H1 (cell line): ENCODE results near the gene VPS13D. TPM values are rescaled to one million over a fixed set of nuclear protein-coding genes. Genes with fewer than 3 reads are reported as not detected.

ENCODE experiments used
- BCL11A ChIP-seq, 2 experiments: IDR thresholded peaks; one replicate each; pipeline ENCODE4 v1.6.1; 2011; ENCODE audit warnings: low read depth in 2 of 2, low read length in 2 of 2, mild to moderate bottlenecking in 2 of 2
- CEBPB ChIP-seq: IDR thresholded peaks from 2 replicates; pipeline ENCODE4 v1.6.1; 2012; ENCODE audit warnings: low read depth, low read length
- EZH2 ChIP-seq: fragments of 200-600 bp; sonication (generic); IDR thresholded peaks from 2 replicates; pipeline ENCODE4 v1.7.1; 2012; ENCODE audit warnings: low read depth, mild to moderate bottlenecking, moderate library complexity, low read length, inconsistent platforms; ENCODE audit not compliant: severe bottlenecking
- FOSL1 ChIP-seq: IDR thresholded peaks from 2 replicates; pipeline ENCODE4 v1.6.1; 2011; ENCODE audit warnings: mild to moderate bottlenecking, low read depth, low read length, moderate library complexity; ENCODE audit not compliant: insufficient read depth
- KDM5A ChIP-seq: fragments of 200-600 bp; IDR thresholded peaks from 2 replicates; pipeline ENCODE4 v1.7.1; 2012; ENCODE audit warnings: mild to moderate bottlenecking, low read length, inconsistent platforms, mixed read lengths
- POLR2AphosphoS5 ChIP-seq: IDR thresholded peaks from 2 replicates; pipeline ENCODE4 v1.6.1; 2011; ENCODE audit warnings: low read depth, low read length
- POU5F1 ChIP-seq: IDR thresholded peaks from 2 replicates; pipeline ENCODE4 v1.6.1; 2011; ENCODE audit warnings: low read depth, mild to moderate bottlenecking, low read length, moderate library complexity
- RAD21 ChIP-seq, 2 experiments: IDR thresholded peaks in 1 of 2; conservative IDR thresholded peaks in 1 of 2; 2 replicates each; pipeline ENCODE4 v1.6.1; 2011; ENCODE audit warnings: low read depth in 2 of 2, low read length in 2 of 2, improper control_type of control experiment in 1 of 2, inconsistent platforms in 1 of 2, mild to moderate bottlenecking in 1 of 2, moderate library complexity in 1 of 2
- RNF2 ChIP-seq: fragments of 200-900, 300-1000 bp; sonication (generic); IDR thresholded peaks from 2 replicates; pipeline ENCODE4 v1.7.1; 2016; ENCODE audit warnings: borderline replicate concordance, low read depth, mild to moderate bottlenecking, antibody characterized with exemption, low read length; ENCODE audit not compliant: poor library complexity, severe bottlenecking; ENCODE audit errors: missing control alignments
- SIX5 ChIP-seq: IDR thresholded peaks from 2 replicates; pipeline ENCODE4 v1.6.1; 2011; ENCODE audit warnings: mild to moderate bottlenecking, low read depth, low read length
- TAF1 ChIP-seq: IDR thresholded peaks from 2 replicates; pipeline ENCODE4 v1.6.1; 2011; ENCODE audit warnings: mild to moderate bottlenecking, low read depth, low read length
- polyA plus RNA-seq, 7 experiments: library from polyadenylated mRNA; depleted of rRNA in 3 of 7; stranded (reverse) in 5 of 7; unstranded in 2 of 7; fragments of >200 nt in 5 of 7; fragments of 200-250 nt in 2 of 7; gene quantifications; 1 replicate in 5 of 7; 2 replicates in 1 of 7; 4 replicates in 1 of 7; pipeline versions ENCODE4 v1.2.1 to v1.2.3, GENCODE V29; 2011 to 2013; ENCODE audit warnings: missing spikeins in 2 of 7, mixed read lengths in 2 of 7
- total RNA-seq: library from RNA; stranded (reverse); fragmentation: NEBNext Ultra II Directional; extraction: Animal tissue kit (Norgen Biotek cat#: 25700); gene quantifications from 2 replicates; pipeline ENCODE4 v1.2.1, GENCODE V29; 2021
- TF ChIP-seq, protein P1 (sequence below): fragments of 300-600 bp; sonication (generic); IDR thresholded peaks from 2 replicates; pipeline ENCODE4 v1.7.1; 2012; ENCODE audit warnings: low read length, moderate library complexity, mild to moderate bottlenecking, inconsistent platforms; ENCODE audit not compliant: insufficient replicate concordance

Gene VPS13D
- total and polyA plus RNA-seq, 2 of the 8 experiments (the other 6 are each of a cell fraction or from before 2014, with no cell fraction given): 10.9 to 31.2 TPM

GRCh38 chr1:12505231-12505630 is 275.4 kb downstream of the VPS13D start (continued):
- TF ChIP-seq, protein P1, sequence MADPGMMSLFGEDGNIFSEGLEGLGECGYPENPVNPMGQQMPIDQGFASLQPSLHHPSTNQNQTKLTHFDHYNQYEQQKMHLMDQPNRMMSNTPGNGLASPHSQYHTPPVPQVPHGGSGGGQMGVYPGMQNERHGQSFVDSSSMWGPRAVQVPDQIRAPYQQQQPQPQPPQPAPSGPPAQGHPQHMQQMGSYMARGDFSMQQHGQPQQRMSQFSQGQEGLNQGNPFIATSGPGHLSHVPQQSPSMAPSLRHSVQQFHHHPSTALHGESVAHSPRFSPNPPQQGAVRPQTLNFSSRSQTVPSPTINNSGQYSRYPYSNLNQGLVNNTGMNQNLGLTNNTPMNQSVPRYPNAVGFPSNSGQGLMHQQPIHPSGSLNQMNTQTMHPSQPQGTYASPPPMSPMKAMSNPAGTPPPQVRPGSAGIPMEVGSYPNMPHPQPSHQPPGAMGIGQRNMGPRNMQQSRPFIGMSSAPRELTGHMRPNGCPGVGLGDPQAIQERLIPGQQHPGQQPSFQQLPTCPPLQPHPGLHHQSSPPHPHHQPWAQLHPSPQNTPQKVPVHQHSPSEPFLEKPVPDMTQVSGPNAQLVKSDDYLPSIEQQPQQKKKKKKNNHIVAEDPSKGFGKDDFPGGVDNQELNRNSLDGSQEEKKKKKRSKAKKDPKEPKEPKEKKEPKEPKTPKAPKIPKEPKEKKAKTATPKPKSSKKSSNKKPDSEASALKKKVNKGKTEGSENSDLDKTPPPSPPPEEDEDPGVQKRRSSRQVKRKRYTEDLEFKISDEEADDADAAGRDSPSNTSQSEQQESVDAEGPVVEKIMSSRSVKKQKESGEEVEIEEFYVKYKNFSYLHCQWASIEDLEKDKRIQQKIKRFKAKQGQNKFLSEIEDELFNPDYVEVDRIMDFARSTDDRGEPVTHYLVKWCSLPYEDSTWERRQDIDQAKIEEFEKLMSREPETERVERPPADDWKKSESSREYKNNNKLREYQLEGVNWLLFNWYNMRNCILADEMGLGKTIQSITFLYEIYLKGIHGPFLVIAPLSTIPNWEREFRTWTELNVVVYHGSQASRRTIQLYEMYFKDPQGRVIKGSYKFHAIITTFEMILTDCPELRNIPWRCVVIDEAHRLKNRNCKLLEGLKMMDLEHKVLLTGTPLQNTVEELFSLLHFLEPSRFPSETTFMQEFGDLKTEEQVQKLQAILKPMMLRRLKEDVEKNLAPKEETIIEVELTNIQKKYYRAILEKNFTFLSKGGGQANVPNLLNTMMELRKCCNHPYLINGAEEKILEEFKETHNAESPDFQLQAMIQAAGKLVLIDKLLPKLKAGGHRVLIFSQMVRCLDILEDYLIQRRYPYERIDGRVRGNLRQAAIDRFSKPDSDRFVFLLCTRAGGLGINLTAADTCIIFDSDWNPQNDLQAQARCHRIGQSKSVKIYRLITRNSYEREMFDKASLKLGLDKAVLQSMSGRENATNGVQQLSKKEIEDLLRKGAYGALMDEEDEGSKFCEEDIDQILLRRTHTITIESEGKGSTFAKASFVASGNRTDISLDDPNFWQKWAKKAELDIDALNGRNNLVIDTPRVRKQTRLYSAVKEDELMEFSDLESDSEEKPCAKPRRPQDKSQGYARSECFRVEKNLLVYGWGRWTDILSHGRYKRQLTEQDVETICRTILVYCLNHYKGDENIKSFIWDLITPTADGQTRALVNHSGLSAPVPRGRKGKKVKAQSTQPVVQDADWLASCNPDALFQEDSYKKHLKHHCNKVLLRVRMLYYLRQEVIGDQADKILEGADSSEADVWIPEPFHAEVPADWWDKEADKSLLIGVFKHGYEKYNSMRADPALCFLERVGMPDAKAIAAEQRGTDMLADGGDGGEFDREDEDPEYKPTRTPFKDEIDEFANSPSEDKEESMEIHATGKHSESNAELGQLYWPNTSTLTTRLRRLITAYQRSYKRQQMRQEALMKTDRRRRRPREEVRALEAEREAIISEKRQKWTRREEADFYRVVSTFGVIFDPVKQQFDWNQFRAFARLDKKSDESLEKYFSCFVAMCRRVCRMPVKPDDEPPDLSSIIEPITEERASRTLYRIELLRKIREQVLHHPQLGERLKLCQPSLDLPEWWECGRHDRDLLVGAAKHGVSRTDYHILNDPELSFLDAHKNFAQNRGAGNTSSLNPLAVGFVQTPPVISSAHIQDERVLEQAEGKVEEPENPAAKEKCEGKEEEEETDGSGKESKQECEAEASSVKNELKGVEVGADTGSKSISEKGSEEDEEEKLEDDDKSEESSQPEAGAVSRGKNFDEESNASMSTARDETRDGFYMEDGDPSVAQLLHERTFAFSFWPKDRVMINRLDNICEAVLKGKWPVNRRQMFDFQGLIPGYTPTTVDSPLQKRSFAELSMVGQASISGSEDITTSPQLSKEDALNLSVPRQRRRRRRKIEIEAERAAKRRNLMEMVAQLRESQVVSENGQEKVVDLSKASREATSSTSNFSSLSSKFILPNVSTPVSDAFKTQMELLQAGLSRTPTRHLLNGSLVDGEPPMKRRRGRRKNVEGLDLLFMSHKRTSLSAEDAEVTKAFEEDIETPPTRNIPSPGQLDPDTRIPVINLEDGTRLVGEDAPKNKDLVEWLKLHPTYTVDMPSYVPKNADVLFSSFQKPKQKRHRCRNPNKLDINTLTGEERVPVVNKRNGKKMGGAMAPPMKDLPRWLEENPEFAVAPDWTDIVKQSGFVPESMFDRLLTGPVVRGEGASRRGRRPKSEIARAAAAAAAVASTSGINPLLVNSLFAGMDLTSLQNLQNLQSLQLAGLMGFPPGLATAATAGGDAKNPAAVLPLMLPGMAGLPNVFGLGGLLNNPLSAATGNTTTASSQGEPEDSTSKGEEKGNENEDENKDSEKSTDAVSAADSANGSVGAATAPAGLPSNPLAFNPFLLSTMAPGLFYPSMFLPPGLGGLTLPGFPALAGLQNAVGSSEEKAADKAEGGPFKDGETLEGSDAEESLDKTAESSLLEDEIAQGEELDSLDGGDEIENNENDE: no peak
- TF ChIP-seq EZH2: no peak
- no peak for TF ChIP-seq FOSL1
- no peak for TF ChIP-seq KDM5A
- TF ChIP-seq TAF1: no peak
- TF ChIP-seq BCL11A (IDR thresholded peaks at IDR 0.05; ENCODE audit: low read depth in 2 of 2, low read length in 2 of 2): no peak
- no peak for TF ChIP-seq SIX5
- TF ChIP-seq POU5F1: no peak
- TF ChIP-seq RAD21 (IDR thresholded peaks at IDR 0.05 in 1 of 2, conservative IDR thresholded peaks at IDR 0.05 in 1 of 2; ENCODE audit: low read depth in 2 of 2, low read length in 2 of 2): no peak
- no peak for TF ChIP-seq POLR2AphosphoS5
- no peak for TF ChIP-seq CEBPB
- TF ChIP-seq RNF2: no peak
